A549 (cell line): Measurements from ENCODE around the gene SLC9A2. TPM values are rescaled to one million over a fixed set of nuclear protein-coding genes. Genes with fewer than 3 reads are reported as not detected.

Experiments
- ATAC-seq, 2 experiments: fragments of 200-7000 bp in 1 of 2; fragments of >200 bp in 1 of 2; cut with Nextera tagmentation in 1 of 2; cut with Tn5 transposase in 1 of 2; 3 replicates each; pipeline versions ENCODE4 v1.8.0 to v1.9.1; 2018 to 2020; ENCODE audit warnings: mild to moderate bottlenecking in 1 of 2, moderate library complexity in 1 of 2
- CTCF ChIA-PET: fragments of 300-600 bp; sonication (Branson Sonifier 250); formaldehyde crosslinking; extraction: SDS; loops from one replicate; lab custom pipeline; 2021; ENCODE audit warnings: antibody characterized with exemption, inconsistent platforms; lab: Yijun Ruan, JAX
- POLR2A ChIA-PET: fragments of 350-600 bp; formaldehyde crosslinking; extraction: SDS; loops from one replicate; lab custom pipeline; 2021; ENCODE audit warnings: antibody characterized with exemption, inconsistent platforms; lab: Yijun Ruan, JAX
- DNase-seq, 2 experiments: peaks; one replicate each; pipeline versions ENCODE4 v3.0.0 to v3.0.0-alpha.2; 2011 to 2016; ENCODE audit warnings: low read depth in 1 of 2, low spot score in 1 of 2
- FAIRE-seq: peaks from 2 replicates; lab custom pipeline; 2011; peaks lifted over from hg19 to GRCh38; lab: Jason Lieb, UNC
- H3K27ac ChIP-seq, 2 experiments: fragments of >200 bp; sonication (Bioruptor Twin); formaldehyde crosslinking; 3 replicates each; pipeline ENCODE4 v1.5.1; 2016 to 2017
- H3K4me1 ChIP-seq: fragments of >200 bp; sonication (Bioruptor Twin); formaldehyde crosslinking; 3 replicates; pipeline ENCODE4 v1.6.1; 2016
- H3K4me2 ChIP-seq: fragments of >200 bp; sonication (Bioruptor Twin); formaldehyde crosslinking; 3 replicates; pipeline ENCODE4 v1.6.1; 2016
- H3K4me3 ChIP-seq: fragments of >200 bp; sonication (Bioruptor Twin); formaldehyde crosslinking; 3 replicates; pipeline ENCODE4 v1.5.1; 2016
- H3K9me3 ChIP-seq: fragments of >200 bp; sonication (Bioruptor Twin); formaldehyde crosslinking; 3 replicates; pipeline ENCODE4 v1.6.1; 2016
- BHLHE40 ChIP-seq: IDR thresholded peaks from 2 replicates; pipeline ENCODE4 v1.6.1; 2012; ENCODE audit warnings: low read depth, low read length, inconsistent platforms
- CEBPB ChIP-seq, 2 experiments: fragments of >200 bp in 1 of 2; sonication (Bioruptor Twin) in 1 of 2; formaldehyde crosslinking in 1 of 2; IDR thresholded peaks; 2 replicates each; pipeline ENCODE4 v1.6.1; 2012 to 2016
- CHD2 ChIP-seq: fragments of 150-350 bp; IDR thresholded peaks from 2 replicates; pipeline ENCODE4 v1.6.1; 2014; ENCODE audit warnings: low read length; ENCODE audit not compliant: partially characterized antibody
- CHD4 ChIP-seq: fragments of 200-600 bp; sonication (generic); IDR thresholded peaks from 2 replicates; pipeline ENCODE4 v1.6.1; 2016; ENCODE audit warnings: antibody characterized with exemption, mild to moderate bottlenecking, borderline replicate concordance
- E2F6 ChIP-seq: IDR thresholded peaks from 2 replicates; pipeline ENCODE4 v1.6.1; 2012; ENCODE audit warnings: low read depth, borderline replicate concordance
- EP300 ChIP-seq, 2 experiments: fragments of >200 bp; sonication (Bioruptor Twin); formaldehyde crosslinking; IDR thresholded peaks; 2 replicates in 1 of 2; 3 replicates in 1 of 2; pipeline ENCODE4 v1.6.1; 2016 to 2017
- FOSB ChIP-seq: fragments of 250-450 bp; sonication (Bioruptor Pico); IDR thresholded peaks from 2 replicates; pipeline ENCODE4 v1.5.0; 2020; ENCODE audit warnings: mild to moderate bottlenecking, moderate library complexity
- FOXS1 ChIP-seq: fragments of 250-450 bp; sonication (Bioruptor Pico); IDR thresholded peaks from 2 replicates; pipeline ENCODE4 v1.5.0; 2020; ENCODE audit warnings: mild to moderate bottlenecking, moderate library complexity
- GATA3 ChIP-seq: IDR thresholded peaks from 2 replicates; pipeline ENCODE4 v1.6.1; 2012; ENCODE audit warnings: borderline replicate concordance
- HEYL ChIP-seq: fragments of 250-450 bp; sonication (Bioruptor Pico); IDR thresholded peaks from 2 replicates; pipeline ENCODE4 v1.8.0; 2021; ENCODE audit warnings: mild to moderate bottlenecking, moderate library complexity
- JUN ChIP-seq, 2 experiments: fragments of >200 bp; sonication (Bioruptor Twin); formaldehyde crosslinking; IDR thresholded peaks; 2 replicates in 1 of 2; 3 replicates in 1 of 2; pipeline ENCODE4 v1.6.1; 2016 to 2017
- KDM1A ChIP-seq: fragments of 200-600 bp; sonication (generic); IDR thresholded peaks from 2 replicates; pipeline ENCODE4 v1.6.1; 2016; ENCODE audit warnings: low read depth, mild to moderate bottlenecking
- KDM5A ChIP-seq: fragments of 200-600 bp; sonication (generic); IDR thresholded peaks from 2 replicates; pipeline ENCODE4 v1.6.1; 2016; ENCODE audit warnings: antibody characterized with exemption, mild to moderate bottlenecking
- MAX ChIP-seq: IDR thresholded peaks from 2 replicates; pipeline ENCODE4 v1.6.1; 2012
- NFE2L2 ChIP-seq: fragments of 150-350 bp; conservative IDR thresholded peaks from 2 replicates; pipeline ENCODE4 v1.6.1; 2014; ENCODE audit warnings: low read length
- NPAS2 ChIP-seq: fragments of 250-450 bp; sonication (Bioruptor Pico); IDR thresholded peaks from 2 replicates; pipeline ENCODE4 v1.8.0; 2022; ENCODE audit warnings: mild to moderate bottlenecking, moderate library complexity, borderline replicate concordance
- NR3C1 ChIP-seq: fragments of >200 bp; sonication (Bioruptor Twin); formaldehyde crosslinking; IDR thresholded peaks from 3 replicates; pipeline ENCODE4 v1.6.1; 2017
- PBX3 ChIP-seq: IDR thresholded peaks from 2 replicates; pipeline ENCODE4 v1.6.1; 2012
- PHF8 ChIP-seq: fragments of 200-600 bp; sonication (generic); IDR thresholded peaks from 2 replicates; pipeline ENCODE4 v1.6.1; 2016; ENCODE audit warnings: low read depth, mild to moderate bottlenecking, antibody characterized with exemption, moderate library complexity, borderline replicate concordance
- POLR2A ChIP-seq: IDR thresholded peaks from 2 replicates; pipeline ENCODE4 v1.6.1; 2012; ENCODE audit warnings: mild to moderate bottlenecking, low read length
- RAD21 ChIP-seq, 2 experiments: fragments of >200 bp in 1 of 2; sonication (Bioruptor Twin) in 1 of 2; formaldehyde crosslinking in 1 of 2; IDR thresholded peaks in 1 of 2; conservative IDR thresholded peaks in 1 of 2; 2 replicates in 1 of 2; 3 replicates in 1 of 2; pipeline ENCODE4 v1.6.1; 2012 to 2018; ENCODE audit warnings: inconsistent platforms in 1 of 2
- RARB ChIP-seq: fragments of 250-450 bp; sonication (Bioruptor Pico); IDR thresholded peaks from 2 replicates; pipeline ENCODE4 v1.8.0; 2021; ENCODE audit warnings: mild to moderate bottlenecking, moderate library complexity
- RCOR1 ChIP-seq: fragments of 150-350 bp; IDR thresholded peaks from 2 replicates; pipeline ENCODE4 v1.6.1; 2014; ENCODE audit warnings: antibody characterized with exemption, low read length, low read depth
- RFX5 ChIP-seq: fragments of 450-650 bp; IDR thresholded peaks from 2 replicates; pipeline ENCODE4 v1.7.1; 2014; ENCODE audit warnings: antibody characterized with exemption, mild to moderate bottlenecking, moderate library complexity
- SMC3 ChIP-seq: fragments of >200 bp; sonication (Bioruptor Twin); formaldehyde crosslinking; IDR thresholded peaks from 3 replicates; pipeline ENCODE4 v1.6.1; 2018; ENCODE audit warnings: inconsistent platforms
- SREBF2 ChIP-seq: fragments of 450-650 bp; IDR thresholded peaks from 2 replicates; pipeline ENCODE4 v1.6.1; 2014; ENCODE audit warnings: mild to moderate bottlenecking, moderate library complexity
- TFCP2L1 ChIP-seq: fragments of 250-450 bp; sonication (Bioruptor Pico); IDR thresholded peaks from 2 replicates; pipeline ENCODE4 v1.5.0; 2021; ENCODE audit warnings: mild to moderate bottlenecking
- USF2 ChIP-seq: fragments of 450-650 bp; IDR thresholded peaks from 2 replicates; pipeline ENCODE4 v1.6.1; 2014; ENCODE audit warnings: antibody characterized with exemption
- ZC3H11A ChIP-seq: fragments of 450-650 bp; IDR thresholded peaks from 2 replicates; pipeline ENCODE4 v1.6.1; 2014; ENCODE audit warnings: antibody characterized with exemption, mild to moderate bottlenecking
- ZFP36 ChIP-seq: fragments of 450-650 bp; IDR thresholded peaks from 2 replicates; pipeline ENCODE4 v1.6.1; 2014; ENCODE audit warnings: borderline replicate concordance; ENCODE audit not compliant: partially characterized antibody
- WGBS: methylation state at CpG from one replicate; pipeline ENCODE4 v1.1.6; 2017; ENCODE audit errors: missing lambda C conversion rate; 5-methylcytosine and 5-hydroxymethylcytosine counted together
- polyA plus RNA-seq, 4 experiments: library from polyadenylated mRNA; depleted of rRNA in 3 of 4; stranded (reverse); fragments of >200 nt; fragmentation: RNase III in 1 of 4; extraction: RNeasy Plus Mini Kit Qiagen cat#74134 plus additional on column Dnase treatment in 1 of 4; gene quantifications; 2 replicates in 3 of 4; 3 replicates in 1 of 4; pipeline ENCODE4 v1.2.3, GENCODE V29; 2011 to 2017
- TF ChIP-seq, protein P1 (sequence below): fragments of >200 bp; sonication (Bioruptor Twin); formaldehyde crosslinking; IDR thresholded peaks from 2 replicates; pipeline ENCODE4 v1.6.1; 2016

Gene SLC9A2
- polyA plus RNA-seq, 2 of the 4 experiments (the other 2 are of a cell fraction), result 3.0 to 4.1 TPM

GRCh38 chr2:102618452-102619413, 620 bp upstream of the SLC9A2 start:
- TF ChIP-seq FOSB (CRISPR knock-in tag), result no peak
- TF ChIP-seq CEBPB (IDR thresholded peaks at IDR 0.05), result no peak
- 0 out of 5 replicates have a peak, but pooled peaks of 1 of the 2 experiments have one; percentile 12 for TF ChIP-seq RAD21 (conservative IDR thresholded peaks at IDR 0.05 in 1 of 2, IDR thresholded peaks at IDR 0.05 in 1 of 2)
- peak; percentile 58; the same call in 1 of the 2 replicates for TF ChIP-seq MAX
- no peak for TF ChIP-seq USF2
- TF ChIP-seq KDM5A, result no peak
- TF ChIP-seq HEYL (CRISPR knock-in tag), result no peak
- no peak for TF ChIP-seq TFCP2L1 (CRISPR knock-in tag)
- peak; percentile 55 for TF ChIP-seq POLR2A
- TF ChIP-seq SMC3, result no peak
- TF ChIP-seq RFX5, result no peak
- TF ChIP-seq PBX3, result no peak
- TF ChIP-seq FOXS1 (CRISPR knock-in tag), result no peak
- TF ChIP-seq RARB (CRISPR knock-in tag), result no peak
- no peak for TF ChIP-seq ZC3H11A
- TF ChIP-seq NFE2L2, result no peak
- no peak for TF ChIP-seq SREBF2
- no peak for TF ChIP-seq BHLHE40
- no peak for TF ChIP-seq ZFP36
- no peak for TF ChIP-seq NR3C1
- TF ChIP-seq CHD4, result no peak
- no peak for TF ChIP-seq E2F6
- TF ChIP-seq NPAS2 (CRISPR knock-in tag), result no peak
- no peak for TF ChIP-seq CHD2
- no peak for TF ChIP-seq KDM1A
- TF ChIP-seq JUN (IDR thresholded peaks at IDR 0.05), result 0 out of 5 replicates have a peak, but pooled peaks of 1 of the 2 experiments have one; percentile 32
- TF ChIP-seq RCOR1, result no peak
- TF ChIP-seq EP300 (IDR thresholded peaks at IDR 0.05), result no peak
- TF ChIP-seq, protein P1, sequence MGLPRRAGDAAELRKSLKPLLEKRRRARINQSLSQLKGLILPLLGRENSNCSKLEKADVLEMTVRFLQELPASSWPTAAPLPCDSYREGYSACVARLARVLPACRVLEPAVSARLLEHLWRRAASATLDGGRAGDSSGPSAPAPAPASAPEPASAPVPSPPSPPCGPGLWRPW, result no peak
- TF ChIP-seq GATA3, result no peak
- TF ChIP-seq PHF8, result no peak
- TF ChIP-seq, all 56 proteins: peak for 4
- FAIRE-seq, result no peak
- H3K4me2 ChIP-seq, result peak overlapping the region; percentile 98
- peak; percentile 9 to 52 for DNase-seq
- H3K27ac ChIP-seq, result peak overlapping the region; percentile 74 to 84
- peak overlapping the region; percentile 66 for H3K4me3 ChIP-seq
- H3K9me3 ChIP-seq, result no peaks in the 10 kb centered on the region
- WGBS, result 27% methylated on average over 28 of the region's 59 CpGs
- ATAC-seq, result peak; percentile 70 to 72
- peaks cover 7% of the 10 kb centered on the region; the same call in 1 of the 3 replicates for H3K4me1 ChIP-seq
- CTCF ChIA-PET, result interaction anchor here (4.7 kb wide), 1 partner anchor 145 kb away, joined by 95 read pairs; the partner anchor contains the start of gene SLC9A4
- POLR2A ChIA-PET, result no interaction called here
